AG09319 (cell line): Measurements from ENCODE around the gene FICD.
"Not testable (repeated sequence)": the region's sequence is repeated elsewhere in the genome, so short reads cannot be mapped to it uniquely, and the experiment has no call there.

ENCODE experiments used
- DNase-seq: peaks from one replicate; pipeline ENCODE4 v3.0.0-alpha.2; 2010; ENCODE audit warnings: low read depth; ENCODE audit errors: extremely low read depth
- CTCF ChIP-seq: IDR thresholded peaks from 2 replicates; pipeline ENCODE4 v1.5.1; 2011; ENCODE audit warnings: low read depth, mild to moderate bottlenecking, inconsistent platforms, low read length, moderate library complexity

The FICD gene

GRCh38 chr12:108477881-108478259 is 37.2 kb upstream of the FICD start:
- DNase-seq = no peak
- no peak for TF ChIP-seq CTCF

GRCh38 chr12:108478611-108479206 is 36.4 kb upstream of the FICD start:
- no peak for DNase-seq

GRCh38 chr12:108479364-108480070 is 35.6 kb upstream of the FICD start:
- no peak for DNase-seq
- TF ChIP-seq CTCF = no peak

More at GRCh38 chr12:108478611-108479206, 36.4 kb upstream of the FICD start:
- TF ChIP-seq CTCF = no peak

- DNase-seq = no peak
- TF ChIP-seq CTCF = no peak
Observed at GRCh38 chr12:108482717-108483212, 32.3 kb upstream of the FICD start.

GRCh38 chr12:108483213-108484059 is 31.6 kb upstream of the FICD start:
- TF ChIP-seq CTCF = no peak
- no peak for DNase-seq

- no peak for TF ChIP-seq CTCF
- no peak for DNase-seq
Observed at GRCh38 chr12:108484431-108484830, 30.6 kb upstream of the FICD start.

GRCh38 chr12:108484845-108485244 is 30.2 kb upstream of the FICD start:
- DNase-seq = no peak
- TF ChIP-seq CTCF = no peak

- not testable (repeated sequence) for DNase-seq
Observed at GRCh38 chr12:108485371-108485770, 29.7 kb upstream of the FICD start.

GRCh38 chr12:108487029-108487428 is 28.0 kb upstream of the FICD start:
- not testable (repeated sequence) for DNase-seq
